Breast epithelium (tissue), 3 donors: ENCODE results near the gene SREK1IP1.

Experiments used
- POLR2A ChIP-seq: fragments of 450-650 bp; IDR thresholded peaks from one replicate; pipeline ENCODE4 v1.6.1; 2016; ENCODE audit warnings: antibody characterized with exemption, mild to moderate bottlenecking, moderate library complexity
- POLR2AphosphoS5 ChIP-seq, 3 donors: sonication (generic); formaldehyde crosslinking; IDR thresholded peaks; one replicate each; pipeline ENCODE4 v1.6.1; 2017; ENCODE audit warnings: antibody characterized with exemption in 3 of 3
- TF ChIP-seq, protein P1 (sequence below), 3 donors: fragments of 450-650 bp; IDR thresholded peaks; one replicate each; pipeline ENCODE4 v1.5.1; 2016 to 2017; ENCODE audit warnings: antibody characterized with exemption in 3 of 3, mild to moderate bottlenecking in 3 of 3, moderate library complexity in 3 of 3

DNA sequence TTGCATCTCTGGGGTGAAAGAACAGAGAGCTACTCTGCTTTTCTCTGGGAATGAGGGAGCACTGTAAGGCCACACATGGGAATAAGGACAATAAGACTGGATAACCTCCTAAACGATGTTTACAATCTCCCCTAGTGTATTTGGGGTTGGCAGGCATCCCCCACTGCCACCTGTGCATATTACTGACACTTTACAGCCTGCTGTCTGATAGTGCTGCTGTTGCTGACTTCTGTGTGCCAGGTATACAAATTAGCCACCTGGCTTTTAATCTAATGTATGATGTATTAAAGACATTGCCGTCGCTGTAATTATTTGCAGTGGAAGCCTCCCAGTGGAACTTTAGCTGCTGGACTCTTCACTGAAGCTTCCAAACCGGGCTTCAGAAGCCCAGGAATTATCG lies 82.6 kb downstream of the SREK1IP1 start:
- TF ChIP-seq, protein P1, sequence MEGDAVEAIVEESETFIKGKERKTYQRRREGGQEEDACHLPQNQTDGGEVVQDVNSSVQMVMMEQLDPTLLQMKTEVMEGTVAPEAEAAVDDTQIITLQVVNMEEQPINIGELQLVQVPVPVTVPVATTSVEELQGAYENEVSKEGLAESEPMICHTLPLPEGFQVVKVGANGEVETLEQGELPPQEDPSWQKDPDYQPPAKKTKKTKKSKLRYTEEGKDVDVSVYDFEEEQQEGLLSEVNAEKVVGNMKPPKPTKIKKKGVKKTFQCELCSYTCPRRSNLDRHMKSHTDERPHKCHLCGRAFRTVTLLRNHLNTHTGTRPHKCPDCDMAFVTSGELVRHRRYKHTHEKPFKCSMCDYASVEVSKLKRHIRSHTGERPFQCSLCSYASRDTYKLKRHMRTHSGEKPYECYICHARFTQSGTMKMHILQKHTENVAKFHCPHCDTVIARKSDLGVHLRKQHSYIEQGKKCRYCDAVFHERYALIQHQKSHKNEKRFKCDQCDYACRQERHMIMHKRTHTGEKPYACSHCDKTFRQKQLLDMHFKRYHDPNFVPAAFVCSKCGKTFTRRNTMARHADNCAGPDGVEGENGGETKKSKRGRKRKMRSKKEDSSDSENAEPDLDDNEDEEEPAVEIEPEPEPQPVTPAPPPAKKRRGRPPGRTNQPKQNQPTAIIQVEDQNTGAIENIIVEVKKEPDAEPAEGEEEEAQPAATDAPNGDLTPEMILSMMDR (IDR thresholded peaks at IDR 0.05), result no peak
- TF ChIP-seq POLR2AphosphoS5 (IDR thresholded peaks at IDR 0.05) (no peak), POLR2A (no peak)
